H1 (cell line): ENCODE measurements around the gene ADNP. TPM values are rescaled to one million over a fixed set of nuclear protein-coding genes. Genes with fewer than 3 reads are reported as not detected.

Experiments
- CHD2 ChIP-seq: IDR thresholded peaks from 2 replicates; pipeline ENCODE4 v1.6.1; 2012; ENCODE audit warnings: low read length, improper control_type of control experiment
- KDM4A ChIP-seq: IDR thresholded peaks from one replicate; pipeline ENCODE4 v1.7.1; 2012; ENCODE audit warnings: low read depth, mild to moderate bottlenecking, moderate library complexity, low read length, inconsistent platforms; ENCODE audit not compliant: severe bottlenecking
- polyA plus RNA-seq, 7 experiments: library from polyadenylated mRNA; depleted of rRNA in 3 of 7; stranded (reverse) in 5 of 7; unstranded in 2 of 7; fragments of >200 nt in 5 of 7; fragments of 200-250 nt in 2 of 7; gene quantifications; 1 replicate in 5 of 7; 2 replicates in 1 of 7; 4 replicates in 1 of 7; pipeline versions ENCODE4 v1.2.1 to v1.2.3, GENCODE V29; 2011 to 2013; ENCODE audit warnings: missing spikeins in 2 of 7, mixed read lengths in 2 of 7
- total RNA-seq: library from RNA; stranded (reverse); fragmentation: NEBNext Ultra II Directional; extraction: Animal tissue kit (Norgen Biotek cat#: 25700); gene quantifications from 2 replicates; pipeline ENCODE4 v1.2.1, GENCODE V29; 2021

The ADNP gene
- total and polyA plus RNA-seq, 2 of the 8 experiments (the other 6 are each of a cell fraction or from before 2014, with no cell fraction given): 31.6 to 123 TPM

- TF ChIP-seq KDM4A: no peak
- TF ChIP-seq CHD2: no peak
- TF ChIP-seq, all 59 proteins: peak for 0
Observed at GRCh38 chr20:50873585-50873984, 57.7 kb downstream of the ADNP start (continued).
